C4-2B (cell line): ENCODE measurements around the gene PLPPR3.

Experiments
- CTCF ChIP-seq: fragments of 450-650 bp; conservative IDR thresholded peaks from 2 replicates; pipeline ENCODE4 v1.5.1; 2017; ENCODE audit warnings: mild to moderate bottlenecking
- ZFX ChIP-seq: fragments of 450-650 bp; IDR thresholded peaks from 2 replicates; pipeline ENCODE4 v1.6.1; 2017

GRCh38 chr19:844546-844971, 22.8 kb upstream of the PLPPR3 start:
- no peak for TF ChIP-seq CTCF
- no peak for TF ChIP-seq ZFX
